GM06990 (cell line): ENCODE measurements around the gene CAMK4.

ENCODE experiments used
- DNase-seq: peaks from one replicate; pipeline ENCODE4 v3.0.0-alpha.2; 2011; ENCODE audit not compliant: insufficient read length; ENCODE audit errors: extremely low read depth
- H3K27me3 ChIP-seq: replicated peaks from 2 replicates; pipeline ENCODE4 v1.6.0; 2011; ENCODE audit warnings: low read length; ENCODE audit not compliant: control insufficient read depth, insufficient read depth
- H3K36me3 ChIP-seq: 2 replicates; pipeline ENCODE4 v1.5.1; 2011; ENCODE audit warnings: low read length; ENCODE audit not compliant: control insufficient read depth, insufficient read depth
- H3K4me3 ChIP-seq: replicated peaks from 2 replicates; pipeline ENCODE4 v1.5.1; 2011; ENCODE audit warnings: low read depth, mild to moderate bottlenecking, control low read depth, low read length
- CTCF ChIP-seq: IDR thresholded peaks from 2 replicates; pipeline ENCODE4 v1.5.1; 2011; ENCODE audit warnings: low read length, control low read depth, mild to moderate bottlenecking, inconsistent platforms; ENCODE audit not compliant: insufficient read depth, poor library complexity, severe bottlenecking

The CAMK4 gene

GRCh38 chr5:111425205-111425604, 201.0 kb downstream of the CAMK4 start:
- no peak for DNase-seq
- Histone ChIP-seq H3K4me3 (no peak overlapping the region), H3K36me3 (no peaks in the 10 kb centered on the region), H3K27me3 (no peaks in the 10 kb centered on the region)
- TF ChIP-seq CTCF: no peak

- no peak for TF ChIP-seq CTCF
- Histone ChIP-seq H3K36me3 (no peaks in the 10 kb centered on the region), H3K27me3 (no peaks in the 10 kb centered on the region), H3K4me3 (no peak overlapping the region)
- DNase-seq: no peak
Measured at GRCh38 chr5:111427762-111428161, 203.6 kb downstream of the CAMK4 start.

GRCh38 chr5:111432883-111433536, 208.8 kb downstream of the CAMK4 start:
- Histone ChIP-seq H3K27me3 (no peaks in the 10 kb centered on the region), H3K4me3 (no peak overlapping the region), H3K36me3 (no peaks in the 10 kb centered on the region)
- no peak for DNase-seq
- no peak for TF ChIP-seq CTCF

GRCh38 chr5:111434800-111435199, 210.6 kb downstream of the CAMK4 start:
- H3K27me3 ChIP-seq: no peaks in the 10 kb centered on the region
- H3K36me3 ChIP-seq: no peaks in the 10 kb centered on the region
- TF ChIP-seq CTCF: no peak
- H3K4me3 ChIP-seq: no peak overlapping the region
- no peak for DNase-seq

- no peak for DNase-seq
- H3K27me3 ChIP-seq: no peaks in the 10 kb centered on the region
- no peaks in the 10 kb centered on the region for H3K36me3 ChIP-seq
- no peak overlapping the region for H3K4me3 ChIP-seq
- TF ChIP-seq CTCF: no peak
Measured at GRCh38 chr5:111439473-111440075, 215.4 kb downstream of the CAMK4 start.

- no peak overlapping the region for H3K4me3 ChIP-seq
- no peak for TF ChIP-seq CTCF
Measured at GRCh38 chr5:111447099-111447498, 222.9 kb downstream of the CAMK4 start.

More at GRCh38 chr5:111447099-111447498, 222.9 kb downstream of the CAMK4 start:
- Histone ChIP-seq H3K27me3 (no peaks in the 10 kb centered on the region), H3K36me3 (peaks cover 2% of the 10 kb centered on the region; the same call in 1 of the 2 replicates)
- DNase-seq: no peak
